NCI-H146 treated with DMSO at 0.1 percent for 48 hours (cell line): Measurements from ENCODE around the gene NBPF14.
"Not testable (repeated sequence)": the region's sequence is repeated elsewhere in the genome, so short reads cannot be mapped to it uniquely, and the experiment has no call there.

Experiments
- DNase-seq: peaks from one replicate; lab custom pipeline; 2025; ENCODE audit not compliant: unreplicated experiment; lab: John Stamatoyannopoulos, UW

Gene NBPF14

GRCh38 chr1:148595911-148596310, at the start of gene NBPF14:
Gene NBPF14 (minus strand): TSS chr1:148596011. CDS start chr1:148595717, 294 bp downstream.
- not testable (repeated sequence) for DNase-seq

- DNase-seq: not testable (repeated sequence)
Measured at GRCh38 chr1:148625451-148625850, 29.6 kb upstream of the NBPF14 start.

GRCh38 chr1:148618216-148618615, 22.4 kb upstream of the NBPF14 start:
- not testable (repeated sequence) for DNase-seq

- not testable (repeated sequence) for DNase-seq
Measured at GRCh38 chr1:148605266-148605665, 9.5 kb upstream of the NBPF14 start.

- not testable (repeated sequence) for DNase-seq
Measured at GRCh38 chr1:148595360-148595759, 451 bp downstream of the NBPF14 start.

GRCh38 chr1:148591098-148591497, 4.7 kb downstream of the NBPF14 start:
- not testable (repeated sequence) for DNase-seq

GRCh38 chr1:148532158-148532557, 63.7 kb downstream of the NBPF14 start:
- DNase-seq: not testable (repeated sequence)

GRCh38 chr1:148529101-148529567, 66.7 kb downstream of the NBPF14 start:
- DNase-seq: not testable (repeated sequence)

GRCh38 chr1:148528591-148528990, 67.2 kb downstream of the NBPF14 start:
- not testable (repeated sequence) for DNase-seq

- not testable (repeated sequence) for DNase-seq
Measured at GRCh38 chr1:148526587-148526986, 69.2 kb downstream of the NBPF14 start.

GRCh38 chr1:148523205-148524144, 72.3 kb downstream of the NBPF14 start:
- DNase-seq: not testable (repeated sequence)

GRCh38 chr1:148522561-148523204, 73.1 kb downstream of the NBPF14 start:
- DNase-seq: not testable (repeated sequence)

- DNase-seq: not testable (repeated sequence)
Measured at GRCh38 chr1:148522072-148522471, 73.7 kb downstream of the NBPF14 start.

- not testable (repeated sequence) for DNase-seq
Measured at GRCh38 chr1:148514310-148514709, 81.5 kb downstream of the NBPF14 start.

- DNase-seq: not testable (repeated sequence)
Measured at GRCh38 chr1:148512571-148513184, 83.1 kb downstream of the NBPF14 start.

GRCh38 chr1:148493933-148494332, 101.9 kb downstream of the NBPF14 start:
- DNase-seq: not testable (repeated sequence)

- DNase-seq: not testable (repeated sequence)
Measured at GRCh38 chr1:148483029-148483428, 112.8 kb downstream of the NBPF14 start, which contains the start of gene PPIAL4G. Gene PPIAL4G (minus strand): TSS chr1:148483302. CDS start chr1:148483252, 50 bp downstream.
